Subcutaneous adipose tissue (tissue), 4 donors: ENCODE measurements around the gene PLCD4. TPM values are rescaled to one million over a fixed set of nuclear protein-coding genes. Genes with fewer than 3 reads are reported as not detected.

Experiments
- CTCF ChIP-seq: fragments of 450-650 bp; IDR thresholded peaks from one replicate; pipeline ENCODE4 v1.5.1; 2016; ENCODE audit warnings: low read depth, mild to moderate bottlenecking, control low read depth, antibody characterized with exemption, moderate library complexity
- total RNA-seq, 4 donors: library from RNA; depleted of rRNA; stranded (reverse); fragments of >200 nt; gene quantifications; one replicate each; pipeline ENCODE4 v1.1.0, GENCODE V29; 2016

Gene PLCD4
- total RNA-seq, 4 donors from 2014 or later = 1.1 to 2.6 (median 1.6) TPM

GRCh38 chr2:218642786-218643185, 35.1 kb downstream of the PLCD4 start:
- TF ChIP-seq CTCF = no peak

GRCh38 chr2:218643751-218644310, 36.1 kb downstream of the PLCD4 start:
- TF ChIP-seq CTCF = no peak

- no peak for TF ChIP-seq CTCF
Observed at GRCh38 chr2:218644721-218645120, 37.0 kb downstream of the PLCD4 start.

GRCh38 chr2:218645126-218645525, 37.4 kb downstream of the PLCD4 start:
- TF ChIP-seq CTCF = no peak

GRCh38 chr2:218648088-218648786, 40.5 kb downstream of the PLCD4 start:
- TF ChIP-seq CTCF = no peak

GRCh38 chr2:218648787-218649100, 41.0 kb downstream of the PLCD4 start:
- TF ChIP-seq CTCF = no peak

- no peak for TF ChIP-seq CTCF
Observed at GRCh38 chr2:218655751-218656150, 48.1 kb downstream of the PLCD4 start.
